NOMO-1 (cell line): ENCODE measurements around the gene PCDHB10.
"Not testable (repeated sequence)": the region's sequence is repeated elsewhere in the genome, so short reads cannot be mapped to it uniquely, and the experiment has no call there.

Experiments
- DNase-seq, 2 experiments: peaks; one replicate each; lab custom pipeline; 2025; ENCODE audit not compliant: unreplicated experiment in 2 of 2; lab: John Stamatoyannopoulos, UW

The PCDHB10 gene

GRCh38 chr5:141192110-141192725, at the start of gene PCDHB10:
Gene PCDHB10 (plus strand): TSS chr5:141192353. CDS start chr5:141192553, 200 bp downstream.
- DNase-seq: no peak

GRCh38 chr5:141149812-141150211, 42.3 kb upstream of the PCDHB10 start, which contains the start of gene PCDHB6:
Gene PCDHB6 (plus strand): TSS chr5:141150057. CDS start chr5:141150258, 201 bp downstream.
- DNase-seq: no peak

GRCh38 chr5:141150224-141150992, 41.7 kb upstream of the PCDHB10 start:
- DNase-seq: no peak

- DNase-seq: no peak
These were observed 41.2 kb upstream of the PCDHB10 start for GRCh38 chr5:141150993-141151325.

GRCh38 chr5:141151632-141152031, 40.5 kb upstream of the PCDHB10 start:
- not testable (repeated sequence) for DNase-seq

GRCh38 chr5:141152096-141152495, 40.1 kb upstream of the PCDHB10 start:
- DNase-seq: not testable (repeated sequence)

GRCh38 chr5:141155540-141156374, 36.4 kb upstream of the PCDHB10 start:
- no peak for DNase-seq

- not testable (repeated sequence) for DNase-seq
These were observed 34.8 kb upstream of the PCDHB10 start for GRCh38 chr5:141157356-141157755.

- DNase-seq: not testable (repeated sequence)
These were observed 34.3 kb upstream of the PCDHB10 start for GRCh38 chr5:141157901-141158300.

- peak in 1 of 2 experiments; percentile 8 for DNase-seq
These were observed 19.6 kb upstream of the PCDHB10 start, which contains the start of gene PCDHB7 for GRCh38 chr5:141172381-141173204. Gene PCDHB7 (plus strand): TSS chr5:141172644. CDS start chr5:141172836, 192 bp downstream.

- not testable (repeated sequence) for DNase-seq
These were observed 17.7 kb upstream of the PCDHB10 start for GRCh38 chr5:141174291-141175104.

GRCh38 chr5:141175933-141176332, 16.2 kb upstream of the PCDHB10 start:
- no peak for DNase-seq

- not testable (repeated sequence) for DNase-seq
These were observed 14.5 kb upstream of the PCDHB10 start, which contains the start of gene PCDHB8 for GRCh38 chr5:141177577-141178191. Gene PCDHB8 (plus strand): TSS chr5:141177790. CDS start chr5:141178035, 245 bp downstream.

- DNase-seq: not testable (repeated sequence)
These were observed 12.8 kb upstream of the PCDHB10 start for GRCh38 chr5:141179371-141179770.

GRCh38 chr5:141179876-141180275, 12.3 kb upstream of the PCDHB10 start:
- DNase-seq: not testable (repeated sequence)

GRCh38 chr5:141180313-141180712, 11.8 kb upstream of the PCDHB10 start:
- DNase-seq: no peak

- no peak for DNase-seq
These were observed 9.9 kb upstream of the PCDHB10 start, which contains the start of gene PCDHB16 for GRCh38 chr5:141182248-141182647. Gene PCDHB16 (plus strand): TSS chr5:141182387. CDS start chr5:141182560, 173 bp downstream.

GRCh38 chr5:141184117-141184855, 7.9 kb upstream of the PCDHB10 start:
- not testable (repeated sequence) for DNase-seq
